ENCODE data around the gene CUX1. TPM values are rescaled to one million over a fixed set of nuclear protein-coding genes. Genes with fewer than 3 reads are reported as not detected.

CUX1 gene
- total RNA-seq, 1 experiment from 2014 or later = 53.5 TPM

- no peak overlapping the region for H4K8ac ChIP-seq (replicated peaks; ENCODE audit: insufficient read length, low read depth, low read length)
- no peaks in the 10 kb centered on the region for H3K79me1 ChIP-seq (ENCODE audit: insufficient read depth, low read depth, low read length, poor library complexity, severe bottlenecking)
- H4K91ac ChIP-seq (ENCODE audit: insufficient read length, low read depth, low read length) = no peak overlapping the region
- H2BK5ac ChIP-seq (ENCODE audit: insufficient read length, low read length) = no peak overlapping the region
- H3K18ac ChIP-seq (ENCODE audit: insufficient read length, low read depth, low read length) = no peak overlapping the region
- no peaks in the 10 kb centered on the region for H3K23me2 ChIP-seq (ENCODE audit: insufficient read length, low read depth, low read length, poor library complexity, severe bottlenecking)
- no peak overlapping the region for H2BK20ac ChIP-seq (ENCODE audit: low read depth, low read length, poor library complexity, severe bottlenecking)
- H2BK15ac ChIP-seq (ENCODE audit: low read depth, low read length) = no peak overlapping the region
- H3K79me2 ChIP-seq (ENCODE audit: insufficient read depth, low read length) = no peaks in the 10 kb centered on the region; the same call in 1 of the 2 replicates
- H3T11ph ChIP-seq (ENCODE audit: low read length) = no peak overlapping the region
- TF ChIP-seq CTCF (conservative IDR thresholded peaks at IDR 0.05) = no peak
- no peak overlapping the region for H3K14ac ChIP-seq (ENCODE audit: insufficient read depth, low read length)
- DNase-seq = no peak
- H3K4ac ChIP-seq (ENCODE audit: low read depth, low read length) = no peak overlapping the region
- Mint-ChIP-seq H3K4me3 (no peak overlapping the region), H3K27ac (peak overlapping the region; percentile 53 to 97 (median 57); a peak in 4 of 7 replicates), H3K4me1 (peaks cover 20 to 21% of the 10 kb centered on the region in 2 experiments), H3K36me3 (ENCODE audit: insufficient read depth in 1 of 3, low read depth in 3 of 3) (peaks cover 0 to 12% (median 3%) of the 10 kb centered on the region in 3 experiments; a peak in 5 of 7 replicates), H3K9me3 (no peaks in the 10 kb centered on the region), H3K27me3 (ENCODE audit: low read depth) (no peaks in the 10 kb centered on the region)
- H2BK12ac ChIP-seq (ENCODE audit: insufficient read length, low read depth, low read length) = no peak overlapping the region
- H2BK120ac ChIP-seq (ENCODE audit: low read depth, low read length, poor library complexity, severe bottlenecking) = no peak overlapping the region
- no peak overlapping the region for H3K56ac ChIP-seq (ENCODE audit: insufficient read length, low read depth, low read length)
- H4K20me1 ChIP-seq (ENCODE audit: control insufficient read depth, insufficient read depth, insufficient read length) = no peaks in the 10 kb centered on the region
- H2AK5ac ChIP-seq (ENCODE audit: insufficient read length, low read length) = no peak overlapping the region
- no peak overlapping the region for H4K5ac ChIP-seq (ENCODE audit: insufficient read length, low read depth, low read length)
- H3K4me2 ChIP-seq (ENCODE audit: insufficient read depth, insufficient read length, low read length) = no peak overlapping the region
- WGBS (ENCODE audit: extremely low coverage, insufficient read length, low lambda C conversion rate) = no CpG with 5 or more reads among the region's 8 CpGs
- H2AFZ ChIP-seq (ENCODE audit: low read length) = no peak overlapping the region
- H3K9me3 ChIP-seq (ENCODE audit: control insufficient read depth, low read depth, low read length) = no peaks in the 10 kb centered on the region
- H3K9ac ChIP-seq (ENCODE audit: extremely low read depth, insufficient read length, low read length) = no peak overlapping the region
- H3K4me1 ChIP-seq (ENCODE audit: insufficient read depth, low read length) = no peaks in the 10 kb centered on the region; the same call in 1 of the 2 replicates
- H3K27ac ChIP-seq (ENCODE audit: insufficient read length, low read depth, low read length) = no peak overlapping the region
- H3K23ac ChIP-seq (ENCODE audit: insufficient read length, low read depth, low read length) = no peak overlapping the region
- H3K27me3 ChIP-seq (ENCODE audit: insufficient read depth, low read length) = no peaks in the 10 kb centered on the region
Observed at GRCh38 chr7:101973130-101973529, 155.7 kb downstream of the CUX1 start.

Measured in H9 (cell line).